GM18526 (cell line): ENCODE data around the gene P3H3.

ENCODE experiments used
- POLR2A ChIP-seq: IDR thresholded peaks from 3 replicates; pipeline ENCODE4 v1.6.1; 2011; ENCODE audit not compliant: insufficient read length; ENCODE audit errors: extremely low read depth

Gene P3H3

GRCh38 chr12:6827982-6828780 lies at the start of gene P3H3:
Gene P3H3 (plus strand): TSS chr12:6828407. CDS start chr12:6828441, 34 bp downstream.
- TF ChIP-seq POLR2A = no peak

- no peak for TF ChIP-seq POLR2A
Observed at GRCh38 chr12:6778574-6779550, 49.3 kb upstream of the P3H3 start.

DNA sequence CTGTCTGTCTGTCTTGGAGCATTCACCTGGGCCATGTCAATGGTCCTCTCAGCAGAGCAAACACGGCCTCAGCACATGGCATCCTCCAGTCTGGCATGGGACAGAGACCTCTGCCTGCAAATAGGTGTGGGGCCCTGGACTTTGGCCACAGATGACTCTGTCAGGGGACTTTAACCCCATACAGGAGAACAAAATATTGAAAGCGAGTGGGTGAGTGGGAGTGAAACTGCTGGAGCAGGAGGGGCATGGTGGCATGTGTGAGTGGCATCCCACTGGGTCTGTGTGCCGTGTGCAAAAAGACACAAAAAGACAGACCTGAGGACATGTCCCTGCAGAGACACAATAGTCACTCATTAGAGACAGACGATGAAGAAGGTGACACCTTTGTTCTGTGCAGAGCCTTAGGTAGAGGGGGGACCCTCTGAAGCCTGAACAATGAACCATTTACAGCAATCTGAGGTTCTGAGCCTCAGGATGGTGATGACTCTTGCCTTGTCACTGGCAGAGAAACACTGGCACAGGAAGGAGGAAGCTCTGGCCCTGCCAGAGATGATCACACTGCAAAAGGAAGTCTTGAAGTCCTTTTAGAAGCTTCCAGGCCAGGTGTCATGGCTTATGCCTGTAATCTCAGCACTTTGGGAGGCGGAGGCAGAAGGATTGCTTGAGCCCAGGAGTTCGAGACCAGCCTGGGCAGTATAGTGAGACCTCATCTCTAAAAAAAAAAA lies 48.3 kb upstream of the P3H3 start:
- TF ChIP-seq POLR2A = no peak

DNA sequence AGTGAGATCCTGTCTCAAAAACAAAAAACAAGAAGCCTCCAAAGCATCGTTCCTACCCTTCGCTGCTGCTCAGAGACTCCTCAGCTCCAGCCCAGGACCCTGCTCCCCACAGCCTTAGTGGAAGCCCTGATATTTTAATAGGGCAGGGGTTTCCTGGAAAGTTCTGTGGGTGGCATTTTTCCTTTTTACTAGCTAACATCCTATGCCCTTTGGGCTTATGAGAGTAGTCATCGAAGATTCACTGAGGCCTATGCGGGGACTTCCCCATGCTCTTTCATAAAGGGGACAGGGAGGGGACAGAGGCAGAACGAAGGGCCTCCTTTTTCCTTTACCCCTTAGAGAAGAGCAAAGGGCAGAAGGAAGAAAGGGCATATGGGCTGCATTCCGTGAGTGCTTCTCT lies 47.6 kb upstream of the P3H3 start:
- TF ChIP-seq POLR2A = no peak

GRCh38 chr12:6782119-6782518 lies 46.1 kb upstream of the P3H3 start:
- TF ChIP-seq POLR2A = no peak

GRCh38 chr12:6782850-6783566 lies 45.2 kb upstream of the P3H3 start:
- TF ChIP-seq POLR2A = no peak

DNA sequence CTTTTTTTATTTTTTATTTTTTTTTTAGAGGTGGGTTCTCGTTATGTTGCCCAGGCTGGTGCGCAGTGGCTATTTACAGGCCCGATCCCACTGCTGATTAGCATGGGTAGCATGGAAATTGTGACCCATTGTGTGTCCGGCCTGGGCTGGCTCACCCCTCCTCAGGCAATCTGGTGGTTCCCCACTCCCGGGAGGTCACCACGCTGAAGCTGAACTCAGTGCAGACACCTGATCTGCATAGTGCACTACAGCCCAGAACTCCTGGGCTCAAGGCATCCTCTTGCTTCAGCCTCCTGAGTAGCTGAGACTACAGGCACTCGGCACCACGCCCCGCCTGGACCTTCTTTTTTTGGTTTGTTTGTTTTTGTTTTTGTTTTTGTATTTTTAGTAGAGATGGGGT lies 44.4 kb upstream of the P3H3 start:
- no peak for TF ChIP-seq POLR2A

GRCh38 chr12:6784296-6784695 lies 43.9 kb upstream of the P3H3 start:
- no peak for TF ChIP-seq POLR2A

DNA sequence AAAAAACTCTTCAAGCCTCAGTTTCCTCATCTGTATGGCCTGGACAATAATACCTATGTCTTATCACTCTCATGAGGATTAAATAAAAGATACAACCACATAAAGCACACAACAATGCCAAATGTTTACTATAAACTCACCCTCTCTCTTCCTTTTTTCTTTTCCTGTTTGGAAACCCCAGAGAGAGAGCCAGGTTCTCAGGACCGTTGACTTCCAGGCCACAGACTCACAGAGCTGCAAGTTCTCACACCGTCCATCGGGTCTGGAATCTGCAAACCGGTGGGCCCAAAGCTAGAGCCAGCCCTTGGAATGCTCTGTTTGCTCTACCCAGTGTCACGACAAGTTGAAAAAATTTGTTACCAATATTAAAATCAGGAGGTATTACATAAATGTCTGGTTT lies 43.4 kb upstream of the P3H3 start:
- no peak for TF ChIP-seq POLR2A

DNA sequence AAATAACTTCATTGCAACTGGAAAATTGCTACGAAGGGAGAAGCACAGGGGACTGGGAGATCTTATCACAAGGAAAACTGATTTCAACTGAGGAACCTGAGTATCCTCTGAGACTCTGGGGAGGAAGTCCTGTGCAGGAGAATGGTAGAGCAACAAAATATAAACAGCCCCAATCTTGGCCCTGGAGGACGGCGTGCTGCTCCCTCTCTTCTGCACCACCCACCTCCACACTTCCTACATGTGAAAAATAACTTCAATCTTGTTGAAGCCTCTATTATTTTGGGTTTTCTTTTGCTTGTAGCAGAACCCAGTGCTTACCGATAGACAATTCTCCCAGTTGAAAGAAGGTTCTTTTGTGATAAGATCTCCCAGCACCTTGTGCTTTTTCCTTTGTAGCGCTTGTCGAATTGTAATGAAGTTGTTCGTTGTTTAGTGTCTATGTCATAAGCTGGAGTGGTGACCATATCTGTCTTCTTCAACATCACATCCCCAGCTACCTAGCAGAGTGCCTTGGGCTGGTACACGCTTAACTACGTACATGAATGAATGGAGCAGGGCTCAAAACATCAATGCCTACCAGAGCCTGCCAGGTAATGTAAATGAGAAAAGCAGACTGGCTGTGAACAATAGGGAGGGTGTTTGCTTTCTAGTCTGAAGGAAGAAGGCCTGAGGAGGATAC lies 41.7 kb upstream of the P3H3 start:
- no peak for TF ChIP-seq POLR2A

DNA sequence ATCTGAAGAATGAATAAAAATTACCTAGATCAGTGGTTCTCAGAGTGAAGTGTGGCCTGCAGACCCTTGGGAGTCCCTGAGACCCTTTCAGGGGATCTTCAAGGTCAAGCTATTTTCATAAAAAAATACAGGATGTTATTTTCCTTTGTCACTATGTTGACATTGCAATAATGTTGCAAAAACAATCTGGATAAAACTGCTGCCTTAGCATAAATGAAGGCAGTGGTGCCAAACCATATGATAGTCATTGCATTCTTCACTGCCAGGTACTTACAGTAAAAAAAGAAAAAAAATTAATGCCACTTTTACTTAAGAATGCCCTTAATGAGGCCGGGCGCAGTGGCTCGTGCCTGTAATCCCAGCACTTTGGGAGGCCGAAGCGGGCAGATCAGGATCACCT lies 40.9 kb upstream of the P3H3 start:
- no peak for TF ChIP-seq POLR2A

DNA sequence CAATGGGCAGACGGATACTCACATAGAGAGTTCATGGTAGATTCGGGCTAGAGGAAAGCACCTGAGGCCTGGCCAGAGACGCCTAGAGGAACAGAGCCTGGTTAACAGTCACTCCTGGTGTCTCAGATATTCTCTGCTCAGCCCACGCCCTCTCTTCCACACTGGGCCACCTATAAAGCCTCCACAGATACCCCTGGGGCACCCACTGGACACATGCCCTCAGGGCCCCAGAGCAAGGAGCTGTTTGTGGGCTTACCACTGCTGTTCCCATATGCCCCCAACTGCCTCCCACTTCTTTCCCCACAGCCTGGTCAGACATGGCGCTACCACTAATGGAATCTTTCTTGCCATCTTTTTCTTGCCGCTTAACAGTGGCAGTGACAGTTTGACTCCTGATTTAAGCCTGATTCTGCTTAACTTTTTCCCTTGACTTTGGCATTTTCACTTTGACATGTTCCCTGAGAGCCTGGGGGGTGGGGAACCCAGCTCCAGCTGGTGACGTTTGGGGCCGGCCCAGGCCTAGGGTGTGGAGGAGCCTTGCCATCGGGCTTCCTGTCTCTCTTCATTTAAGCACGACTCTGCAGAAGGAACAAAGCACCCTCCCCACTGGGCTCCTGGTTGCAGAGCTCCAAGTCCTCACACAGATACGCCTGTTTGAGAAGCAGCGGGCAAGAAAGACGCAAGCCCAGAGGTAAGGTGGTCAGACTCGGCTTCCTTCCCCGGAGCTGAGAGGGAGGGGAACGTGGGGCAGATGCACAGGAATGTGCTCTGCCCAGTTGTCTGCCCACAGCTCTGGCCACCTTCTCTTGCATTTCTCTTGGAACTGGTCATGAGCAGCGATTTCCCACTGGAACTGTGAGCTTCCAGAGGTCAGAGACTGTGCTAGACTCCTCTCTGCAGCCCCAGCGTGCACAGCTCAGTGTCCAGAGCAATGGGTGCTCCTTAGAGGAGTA lies 39.0 kb upstream of the P3H3 start, which contains the start of gene CD4:
Gene CD4 (plus strand): TSS at position 557 of the 953 bp plus-strand sequence. CDS start 10,611 bp downstream, outside the sequence.
- no peak for TF ChIP-seq POLR2A
